ENCODE data around the gene LRRC74B.

The LRRC74B gene

GRCh38 chr22:21103633-21104032 is 57.9 kb downstream of the LRRC74B start:
- ChIA-PET POLR2A (interaction anchor here (1.0 to 4.7 kb wide), 3 partner anchors 101 to 122 kb away, joined by 3 to 30 read pairs (median 26); partner anchors contain the start of genes LZTR1 and THAP7), CTCF (interaction anchor here (0.6 to 2.2 kb wide), 5 partner anchors 11 to 218 kb away, joined by 3 to 14 read pairs (median 4); no protein-coding TSS in a partner anchor)
- DNase-seq (ENCODE audit: extremely low spot score) = no peak
- TF ChIP-seq SUZ12 (IDR thresholded peaks at IDR 0.05) (no peak), FOXM1 (IDR thresholded peaks at IDR 0.05; ENCODE audit: borderline replicate concordance) (no peak), NFRKB (IDR thresholded peaks at IDR 0.05) (no peak), FOXA1 (IDR thresholded peaks at IDR 0.05) (no peak), L3MBTL2 (conservative IDR thresholded peaks at IDR 0.05) (peak; percentile 84)

DNA sequence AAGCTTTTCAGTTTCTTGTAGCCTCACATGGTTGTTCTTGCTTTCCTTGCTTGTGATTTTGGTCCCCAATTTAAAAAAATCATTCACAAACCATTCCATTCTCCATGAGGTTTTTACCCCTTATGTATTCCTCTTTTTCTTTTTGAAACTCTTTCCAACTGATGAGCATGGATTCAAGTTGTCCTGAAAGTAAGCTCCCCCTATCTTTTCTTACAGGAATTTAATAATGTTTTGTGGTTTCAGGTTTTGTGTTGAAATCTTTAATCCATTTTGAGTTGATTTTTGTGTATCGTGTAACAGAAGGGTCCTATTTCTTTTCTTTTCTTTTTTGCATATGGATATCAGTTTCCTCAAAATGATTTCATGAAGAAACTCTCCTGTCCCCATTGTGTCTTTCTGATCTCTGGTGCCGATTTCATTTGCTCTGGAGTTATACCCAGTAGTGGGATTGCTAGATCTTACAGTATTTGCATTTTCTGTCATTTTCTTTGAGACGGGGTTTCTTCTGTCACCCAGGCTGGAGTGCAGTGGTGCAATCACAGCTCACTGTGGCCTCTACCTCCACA is 58.5 kb downstream of the LRRC74B start:
- DNase-seq (ENCODE audit: extremely low spot score) = no peak
- ChIA-PET POLR2A (interaction anchor here (0.7 to 4.7 kb wide), 6 partner anchors 64 to 122 kb away, joined by 3 to 30 read pairs (median 4); partner anchors contain the start of genes LZTR1 and THAP7), CTCF (interaction anchor here (0.6 to 0.8 kb wide), 3 partner anchors 25 to 218 kb away, joined by 3 to 4 read pairs (median 3); no protein-coding TSS in a partner anchor)
- TF ChIP-seq ELF4 (IDR thresholded peaks at IDR 0.05) (no peak), BHLHE40 (IDR thresholded peaks at IDR 0.05; ENCODE audit: borderline replicate concordance) (no peak), TARDBP (IDR thresholded peaks at IDR 0.05) (no peak), SP1 (IDR thresholded peaks at IDR 0.05) (no peak), HDGF (IDR thresholded peaks at IDR 0.05; ENCODE audit: borderline replicate concordance) (no peak), FOXA1 (IDR thresholded peaks at IDR 0.05) (no peak), ZNF384 (IDR thresholded peaks at IDR 0.05) (no peak), FOXK2 (IDR thresholded peaks at IDR 0.05) (no peak), FOXM1 (IDR thresholded peaks at IDR 0.05; ENCODE audit: borderline replicate concordance) (no peak), CTBP1 (IDR thresholded peaks at IDR 0.05; ENCODE audit: borderline replicate concordance) (no peak), SUZ12 (IDR thresholded peaks at IDR 0.05) (no peak), PKNOX1 (IDR thresholded peaks at IDR 0.05) (no peak), LEF1 (IDR thresholded peaks at IDR 0.05; ENCODE audit: borderline replicate concordance) (no peak), L3MBTL2 (conservative IDR thresholded peaks at IDR 0.05) (no peak), ARNT (IDR thresholded peaks at IDR 0.05) (no peak), NFRKB (IDR thresholded peaks at IDR 0.05) (no peak)

DNA sequence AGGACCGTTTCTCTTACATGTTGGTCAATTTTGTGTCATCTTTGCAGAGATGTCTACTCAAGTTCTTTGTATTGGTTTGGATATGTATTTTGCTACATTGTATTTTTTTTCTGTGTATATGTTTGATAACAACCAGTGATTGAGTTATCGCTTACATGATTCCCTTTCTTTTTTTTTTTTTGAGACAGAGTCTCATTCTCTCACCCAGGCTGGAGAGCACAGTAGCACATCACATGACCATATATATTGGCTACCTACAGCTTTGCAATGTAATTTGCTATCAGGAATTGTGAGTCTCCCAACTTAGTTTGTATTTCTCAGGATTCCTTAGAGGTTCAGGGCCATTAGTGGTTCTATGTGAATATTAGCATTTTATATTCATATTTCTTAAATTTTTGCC is 59.5 kb downstream of the LRRC74B start:
- ChIA-PET CTCF (interaction anchor here (0.8 kb wide), 1 partner anchor 50 kb away, joined by 4 read pairs; no protein-coding TSS in a partner anchor), POLR2A (no interaction called here)
- no peak for DNase-seq (ENCODE audit: extremely low spot score)
- TF ChIP-seq ELF4 (IDR thresholded peaks at IDR 0.05) (no peak), ZNF384 (IDR thresholded peaks at IDR 0.05) (peak; percentile 57; the same call in 1 of the 2 replicates), NFRKB (IDR thresholded peaks at IDR 0.05) (no peak), CTBP1 (IDR thresholded peaks at IDR 0.05; ENCODE audit: borderline replicate concordance) (no peak)

GRCh38 chr22:21106000-21106399 is 60.3 kb downstream of the LRRC74B start:
- ChIA-PET CTCF (no interaction called here), POLR2A (interaction anchor here (0.8 kb wide), 1 partner anchor 104 kb away, joined by 3 read pairs; the partner anchor contains the start of gene THAP7)
- no peak for DNase-seq (ENCODE audit: extremely low spot score)
- TF ChIP-seq LEF1 (IDR thresholded peaks at IDR 0.05; ENCODE audit: borderline replicate concordance) (no peak), FOXM1 (IDR thresholded peaks at IDR 0.05; ENCODE audit: borderline replicate concordance) (no peak), SP1 (IDR thresholded peaks at IDR 0.05) (no peak), ARNT (IDR thresholded peaks at IDR 0.05) (no peak), L3MBTL2 (conservative IDR thresholded peaks at IDR 0.05) (no peak), BHLHE40 (IDR thresholded peaks at IDR 0.05; ENCODE audit: borderline replicate concordance) (no peak), HDGF (IDR thresholded peaks at IDR 0.05; ENCODE audit: borderline replicate concordance) (no peak), CTBP1 (IDR thresholded peaks at IDR 0.05; ENCODE audit: borderline replicate concordance) (no peak), TARDBP (IDR thresholded peaks at IDR 0.05) (no peak), ZNF384 (IDR thresholded peaks at IDR 0.05) (no peak), NFRKB (IDR thresholded peaks at IDR 0.05) (no peak), SUZ12 (IDR thresholded peaks at IDR 0.05) (no peak), FOXA1 (IDR thresholded peaks at IDR 0.05) (no peak), ELF4 (IDR thresholded peaks at IDR 0.05) (no peak), FOXK2 (IDR thresholded peaks at IDR 0.05) (no peak)

GRCh38 chr22:21108379-21109115 is 62.8 kb downstream of the LRRC74B start:
- DNase-seq (ENCODE audit: extremely low spot score) = no peak
- TF ChIP-seq BHLHE40 (IDR thresholded peaks at IDR 0.05; ENCODE audit: borderline replicate concordance) = no peak
- no peak for TF ChIP-seq NFRKB (IDR thresholded peaks at IDR 0.05)
- TF ChIP-seq FOXK2 (IDR thresholded peaks at IDR 0.05) = no peak
- TF ChIP-seq CTBP1 (IDR thresholded peaks at IDR 0.05; ENCODE audit: borderline replicate concordance) = no peak
- POLR2A ChIA-PET = interaction anchor here (1.3 kb wide), 1 partner anchor 9 kb away, joined by 4 read pairs; no protein-coding TSS in a partner anchor
- CTCF ChIA-PET = no interaction called here

Measured in HEK293T (cell line).